Stomach (tissue), 4 donors: ENCODE results near the gene CYB5A.

ENCODE experiments used
- CTCF ChIP-seq, 7 experiments: fragments of 450-650 bp in 4 of 7; fragments of 200-600 bp in 3 of 7; sonication (generic) in 3 of 7; IDR thresholded peaks; one replicate each; pipeline ENCODE4 v1.5.1; 2016 to 2019; ENCODE audit warnings: antibody characterized with exemption in 7 of 7, control low read depth in 2 of 7, mild to moderate bottlenecking in 1 of 7
- EP300 ChIP-seq: sonication (generic); formaldehyde crosslinking; IDR thresholded peaks from one replicate; pipeline ENCODE4 v1.6.1; 2017; ENCODE audit warnings: antibody characterized with exemption

DNA sequence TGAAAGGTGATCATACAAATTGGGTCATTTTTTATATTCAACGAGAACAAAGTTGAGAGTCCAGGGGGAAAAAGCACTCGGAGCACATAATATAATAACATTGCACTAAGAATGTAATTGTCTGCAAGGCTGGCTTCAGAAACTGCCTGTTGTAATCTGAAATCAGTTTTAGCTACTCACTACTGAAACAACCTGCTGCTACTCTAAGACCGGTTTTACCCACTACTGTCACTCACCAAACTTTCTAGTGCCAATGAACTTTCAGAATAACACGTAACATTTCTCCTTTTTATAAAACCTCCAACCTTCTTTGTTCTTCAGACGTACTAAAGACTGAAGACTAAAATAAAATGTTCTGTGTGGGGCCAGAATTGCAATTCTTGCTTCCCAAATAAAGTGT is 11.5 kb upstream of the CYB5A start:
- TF ChIP-seq CTCF (IDR thresholded peaks at IDR 0.05) (no peak), EP300 (no peak)
